Stimulated activated CD4-positive, alpha-beta T cell treated with anti-CD3 and anti-CD28 coated beads, Interleukin-4, amount 100 ng/mL, for 48 hours (primary cell): ENCODE results near the gene PDE6A.
"Not testable (repeated sequence)": the region's sequence is repeated elsewhere in the genome, so short reads cannot be mapped to it uniquely, and the experiment has no call there.

Source experiments
- DNase-seq, 2 donors: peaks; one replicate each; pipeline ENCODE4 v3.0.0-alpha.2; 2020; ENCODE audit warnings: low read depth in 2 of 2

Gene PDE6A

DNA sequence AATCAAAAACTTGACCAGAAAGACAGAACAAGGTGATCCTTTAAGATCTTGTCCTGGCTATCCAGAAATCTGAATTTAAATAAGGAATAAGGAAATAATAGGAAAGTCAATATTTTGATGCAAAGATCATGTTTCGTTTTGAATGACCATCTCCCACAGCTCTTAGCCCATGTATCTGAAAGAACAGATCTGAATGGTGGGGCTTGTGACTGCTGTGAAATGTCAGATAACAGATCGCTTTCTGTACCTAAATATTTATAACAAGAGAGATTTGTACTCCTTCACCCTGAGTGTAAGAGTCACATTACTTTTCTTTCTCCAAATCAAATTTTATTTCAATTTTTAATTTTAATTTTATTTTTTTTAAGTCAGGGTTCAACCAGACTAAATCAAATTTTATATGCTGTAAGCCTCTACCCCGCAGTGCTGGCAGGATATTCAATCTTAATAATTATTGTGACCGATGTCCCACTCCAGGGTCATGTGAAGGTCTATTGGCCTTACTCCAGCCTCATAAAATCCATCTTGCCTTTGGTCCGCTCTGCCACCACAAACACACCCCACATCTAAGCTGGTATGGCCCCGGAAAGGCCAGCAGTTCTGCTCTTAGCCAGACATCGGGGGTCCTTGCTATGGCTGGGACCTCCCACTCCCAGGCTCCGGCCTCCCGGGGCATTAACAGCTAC lies 9.0 kb upstream of the PDE6A start:
- DNase-seq: no peak

- no peak for DNase-seq
These were observed 6.7 kb upstream of the PDE6A start for GRCh38 chr5:149951138-149951749.

DNA sequence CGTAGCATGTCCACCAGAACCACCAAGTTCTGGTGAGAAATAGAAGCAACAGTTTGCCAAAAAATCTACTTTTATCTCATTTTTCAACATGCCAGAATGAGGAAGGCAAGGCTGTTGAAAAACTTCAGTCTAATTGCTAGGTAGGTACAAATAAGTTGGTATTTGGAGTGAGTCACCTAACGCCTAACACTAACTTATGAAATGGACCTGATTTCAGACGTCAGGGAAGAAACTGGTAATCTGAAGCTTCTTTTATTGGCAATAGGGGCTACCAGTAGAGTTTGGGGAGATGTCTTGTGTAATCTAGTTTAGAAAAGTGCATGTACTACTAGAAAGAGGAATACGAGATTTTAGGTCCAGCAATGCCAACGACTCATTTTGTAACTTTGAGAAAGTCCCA lies 4.4 kb upstream of the PDE6A start:
- no peak for DNase-seq

GRCh38 chr5:149946118-149946517 lies 1.5 kb upstream of the PDE6A start:
- DNase-seq: no peak

- DNase-seq: not testable (repeated sequence)
These were observed 1.2 kb downstream of the PDE6A start for GRCh38 chr5:149943177-149943949.

DNA sequence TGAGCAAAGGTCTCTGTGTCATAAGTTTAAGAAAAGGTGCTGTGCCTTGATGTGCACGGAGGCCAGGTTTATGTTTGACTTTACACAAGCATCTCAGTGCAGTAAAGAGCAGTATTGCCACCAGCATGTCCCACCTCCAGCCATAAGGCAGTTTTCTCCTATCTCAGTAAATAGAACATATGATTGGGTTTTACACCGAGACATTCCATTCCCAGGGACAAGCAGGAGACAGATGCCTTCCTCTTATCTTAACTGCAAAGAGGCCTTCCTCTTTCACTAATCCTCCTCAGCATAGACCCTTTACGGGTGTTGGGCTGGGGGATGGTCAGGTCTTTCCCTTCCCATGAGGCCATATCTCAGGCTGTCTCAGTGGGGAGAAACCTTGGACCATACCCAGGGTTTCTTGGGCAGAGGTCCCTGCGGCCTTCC lies 1.8 kb downstream of the PDE6A start:
- not testable (repeated sequence) for DNase-seq

DNA sequence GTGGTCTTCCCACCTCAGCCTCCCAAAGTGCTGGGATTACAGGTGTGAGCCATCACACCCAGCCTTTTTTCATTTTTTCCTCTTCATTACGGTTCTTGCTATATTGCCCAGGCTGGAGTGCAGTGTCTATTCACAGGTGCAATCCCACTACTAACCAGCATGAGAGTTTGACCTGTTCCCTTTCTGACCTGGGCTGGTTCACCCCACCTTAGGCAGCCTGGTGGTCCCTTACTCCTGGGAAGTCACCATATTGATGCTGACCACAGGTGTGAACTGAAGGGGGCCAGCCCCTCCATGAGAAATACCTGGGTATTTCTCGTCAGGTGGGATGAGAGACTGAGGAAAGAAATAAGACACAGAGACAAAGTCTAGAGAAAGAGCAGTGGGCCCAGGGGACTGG lies 2.4 kb downstream of the PDE6A start:
- no peak for DNase-seq

DNA sequence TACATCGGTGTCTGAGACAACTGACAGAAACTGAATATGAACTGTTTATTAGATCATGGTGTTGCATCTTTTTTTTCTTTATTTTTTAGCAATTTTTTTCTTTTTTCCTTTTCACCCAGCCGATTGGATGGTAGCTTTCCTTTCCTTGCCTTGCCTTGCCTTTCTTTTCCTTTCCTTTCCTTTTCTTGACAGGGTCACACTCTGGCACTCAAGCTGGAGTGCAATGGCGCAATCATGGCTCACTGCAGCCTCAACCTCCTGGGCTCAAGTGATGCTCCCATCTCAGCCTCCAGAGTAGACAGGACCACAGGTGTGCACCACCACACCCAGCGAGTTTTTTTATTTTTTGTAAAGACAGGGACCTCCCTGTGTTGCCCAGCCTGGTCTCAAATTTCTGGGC lies 2.8 kb downstream of the PDE6A start:
- DNase-seq: no peak

GRCh38 chr5:149940941-149941644 lies 3.5 kb downstream of the PDE6A start:
- DNase-seq: no peak

DNA sequence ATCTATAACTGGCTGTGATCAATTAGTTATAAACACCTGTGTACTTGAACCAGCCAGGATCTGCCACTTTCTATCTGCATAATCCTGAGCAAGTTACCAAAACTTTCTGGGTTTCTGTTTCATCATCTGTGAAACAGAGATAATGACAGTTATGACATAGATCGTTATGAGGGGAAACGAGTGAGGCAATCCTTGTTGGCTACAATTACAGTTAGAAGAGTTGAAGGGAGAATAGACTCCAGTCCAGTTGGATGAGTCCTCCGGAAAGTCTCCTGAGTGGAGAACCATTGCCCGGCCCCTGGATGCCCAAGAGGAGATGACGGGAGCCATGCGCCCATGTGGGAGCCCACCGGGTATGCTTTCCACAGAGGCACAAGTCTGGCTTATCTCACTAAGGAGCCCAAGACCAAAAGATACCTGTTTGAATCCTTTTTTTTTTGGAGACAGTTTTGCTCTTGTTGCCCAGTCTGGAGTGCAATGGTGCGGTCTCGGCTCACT lies 4.5 kb downstream of the PDE6A start:
- DNase-seq: no peak

- DNase-seq: no peak
These were observed 5.0 kb downstream of the PDE6A start for GRCh38 chr5:149939546-149939945.

- DNase-seq: no peak
These were observed 5.7 kb downstream of the PDE6A start for GRCh38 chr5:149938791-149939358.

DNA sequence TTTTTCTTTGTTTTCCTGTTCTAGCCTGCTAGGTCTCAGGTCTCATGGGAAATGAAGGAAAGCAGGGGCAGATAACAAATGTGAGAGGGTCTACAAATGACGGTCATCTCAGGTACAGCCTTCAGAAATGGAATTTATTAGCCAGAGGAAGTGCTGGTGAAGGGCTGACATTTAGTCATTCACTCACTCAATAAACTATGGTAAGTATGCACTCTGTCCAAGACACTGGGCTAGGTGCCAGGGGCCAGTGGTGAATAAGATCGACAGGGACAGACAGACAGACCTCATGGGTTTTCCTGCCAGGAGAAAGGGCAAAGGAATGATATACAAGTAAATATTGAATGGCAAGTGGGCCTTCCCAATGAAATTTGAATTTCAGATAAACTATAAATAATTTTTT lies 6.3 kb downstream of the PDE6A start:
- no peak for DNase-seq

GRCh38 chr5:149937610-149938009 lies 7.0 kb downstream of the PDE6A start:
- DNase-seq: no peak

- no peak for DNase-seq
These were observed 7.9 kb downstream of the PDE6A start for GRCh38 chr5:149936700-149937091.

DNA sequence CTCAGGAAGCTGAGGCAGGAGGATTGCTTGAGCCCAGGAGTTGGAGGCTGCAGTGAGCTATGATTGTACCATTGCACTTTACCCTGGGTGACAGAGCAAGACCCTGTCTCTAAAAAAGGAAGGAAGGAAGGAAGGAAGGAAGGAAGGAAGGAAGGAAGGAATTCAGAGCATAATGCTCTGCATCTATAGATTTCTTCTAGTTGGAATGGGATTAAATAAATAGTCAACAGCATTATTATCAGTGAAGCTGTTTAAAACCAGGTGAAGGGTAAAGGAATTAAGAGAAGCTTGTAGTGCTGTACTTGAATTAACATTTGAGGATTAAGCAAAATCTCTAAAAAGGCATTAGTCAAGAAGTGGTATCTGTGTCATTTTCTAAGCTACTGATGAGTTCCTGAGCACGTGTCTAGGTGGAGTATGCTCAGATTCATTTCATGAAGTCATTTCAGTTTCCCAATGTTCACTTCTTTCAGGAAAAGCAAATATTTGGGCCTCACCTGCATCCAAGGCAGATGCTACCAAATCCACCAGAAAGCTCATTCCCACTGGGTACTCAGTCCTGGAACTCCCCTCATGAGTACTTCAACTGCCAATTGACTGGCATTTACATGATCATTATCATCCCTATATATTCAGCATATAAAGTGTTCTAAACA lies 8.4 kb downstream of the PDE6A start:
- no peak for DNase-seq

DNA sequence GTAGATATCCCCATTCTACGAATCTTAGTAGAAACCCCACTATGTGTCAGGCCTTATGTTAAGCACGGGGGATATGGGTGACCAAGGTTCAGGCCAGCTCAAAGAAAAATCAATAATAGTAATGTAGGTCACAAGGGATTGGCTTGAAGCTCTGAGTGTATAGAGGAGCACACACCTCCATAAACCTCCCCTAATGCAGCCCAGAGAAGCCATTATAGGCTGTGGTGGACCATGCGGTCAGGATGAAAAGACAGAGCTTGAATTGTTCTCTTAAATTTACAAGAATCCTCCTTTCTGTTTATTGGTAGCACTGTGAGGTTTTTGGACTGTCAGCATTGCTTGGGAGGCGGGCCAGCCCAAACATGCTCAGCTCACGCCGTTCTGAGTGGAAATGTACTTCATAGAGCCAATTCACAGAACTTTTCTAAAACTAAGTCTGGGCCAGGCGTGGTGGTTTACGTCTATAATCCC lies 9.1 kb downstream of the PDE6A start:
- no peak for DNase-seq

GRCh38 chr5:149932445-149933350 lies 11.9 kb downstream of the PDE6A start:
- DNase-seq: no peak

DNA sequence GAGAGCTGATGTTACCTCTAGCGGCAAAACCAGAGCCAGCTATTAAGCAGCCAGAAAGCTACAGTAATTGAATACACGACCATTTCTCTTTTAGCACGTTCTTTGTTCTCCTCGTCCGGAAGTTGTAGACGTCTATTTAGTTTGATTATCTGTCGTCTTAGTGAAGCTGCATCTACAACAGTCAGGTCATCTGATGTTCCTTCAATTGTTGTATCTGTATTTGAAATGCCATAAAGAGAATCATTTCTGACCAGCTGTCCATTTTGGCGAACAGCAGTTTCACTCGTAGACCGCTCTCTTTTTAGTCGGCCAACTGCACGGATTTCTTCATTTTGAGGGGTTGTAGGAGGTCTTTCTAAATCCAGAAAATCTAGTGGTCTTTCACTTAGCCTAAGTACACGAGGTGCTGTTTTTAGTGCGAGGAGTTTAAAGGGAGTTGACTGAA lies 12.6 kb downstream of the PDE6A start:
- DNase-seq: no peak
